HG03159 (cell line): ENCODE measurements around the gene GATAD1.
"Not testable (repeated sequence)": the region's sequence is repeated elsewhere in the genome, so short reads cannot be mapped to it uniquely, and the experiment has no call there.

Experiments used
- ATAC-seq: cut with Tn5 transposase; IDR thresholded peaks from one replicate; pipeline ENCODE4 v1.9.1; 2021; ENCODE audit warnings: mild to moderate bottlenecking, moderate library complexity; ENCODE audit not compliant: unreplicated experiment

The GATAD1 gene

DNA sequence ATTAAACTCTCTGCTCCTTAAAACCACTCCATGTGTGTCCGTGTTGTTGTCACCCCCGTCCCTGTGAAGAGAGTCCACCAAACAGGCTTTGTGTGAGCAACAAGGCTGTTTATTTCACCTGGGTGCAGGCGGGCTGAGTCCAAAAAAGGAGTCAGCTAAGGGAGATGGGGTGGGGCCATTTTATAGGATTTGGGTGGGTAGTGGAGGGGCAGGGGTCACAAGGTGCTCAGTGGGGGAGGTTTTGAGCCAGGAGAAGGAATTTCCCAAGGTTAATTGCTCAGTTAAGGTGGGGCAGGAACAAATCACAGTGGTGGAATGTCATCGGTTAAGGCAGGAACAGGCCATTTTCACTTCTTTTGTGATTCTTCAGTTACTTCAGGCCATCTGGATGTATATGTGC lies 31.9 kb downstream of the GATAD1 start:
- ATAC-seq, result not testable (repeated sequence)

DNA sequence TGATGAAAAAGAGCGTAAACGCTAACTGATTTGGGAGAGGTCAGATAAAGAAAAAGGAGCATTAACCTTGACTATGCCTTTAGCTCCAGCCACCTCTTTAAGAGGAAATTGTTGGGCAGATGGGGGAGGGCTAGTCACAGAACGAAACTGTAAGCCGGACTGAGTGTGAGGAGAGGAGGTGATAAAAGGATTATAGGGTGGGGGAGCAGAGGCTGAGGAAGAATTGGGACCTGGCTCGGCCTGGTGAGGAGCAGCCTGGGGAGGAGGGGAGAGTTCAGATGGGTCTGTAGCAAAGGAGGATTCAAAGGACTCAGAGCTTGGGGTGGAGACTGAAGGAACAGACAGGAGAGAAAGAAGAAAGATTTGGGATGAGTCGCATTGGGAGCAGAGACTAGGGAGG lies 36.3 kb downstream of the GATAD1 start:
- not testable (repeated sequence) for ATAC-seq

- ATAC-seq, result not testable (repeated sequence)
Observed at GRCh38 chr7:92484226-92484625, 36.9 kb downstream of the GATAD1 start.

- ATAC-seq, result no peak
Observed at GRCh38 chr7:92485267-92485892, 38.1 kb downstream of the GATAD1 start.

GRCh38 chr7:92485974-92486373 lies 38.7 kb downstream of the GATAD1 start:
- ATAC-seq, result no peak

DNA sequence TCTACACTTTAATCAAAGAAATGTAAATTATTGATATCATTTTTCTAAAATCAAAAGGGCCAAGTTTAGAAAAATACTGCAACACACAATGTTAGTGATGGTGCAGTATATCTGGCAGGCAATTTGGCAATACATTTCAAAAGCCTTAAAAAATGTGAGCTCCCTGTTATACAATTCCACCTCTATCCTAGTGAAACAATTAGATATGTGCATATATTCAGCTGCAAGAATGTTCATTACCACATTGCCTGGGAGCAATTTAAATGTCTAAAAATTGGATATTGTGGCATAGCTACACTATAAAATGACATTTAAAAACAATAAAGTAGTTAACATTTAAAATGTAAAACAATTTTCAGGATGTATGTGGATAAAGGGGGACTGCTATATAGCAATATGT lies 40.5 kb downstream of the GATAD1 start:
- ATAC-seq, result no peak

DNA sequence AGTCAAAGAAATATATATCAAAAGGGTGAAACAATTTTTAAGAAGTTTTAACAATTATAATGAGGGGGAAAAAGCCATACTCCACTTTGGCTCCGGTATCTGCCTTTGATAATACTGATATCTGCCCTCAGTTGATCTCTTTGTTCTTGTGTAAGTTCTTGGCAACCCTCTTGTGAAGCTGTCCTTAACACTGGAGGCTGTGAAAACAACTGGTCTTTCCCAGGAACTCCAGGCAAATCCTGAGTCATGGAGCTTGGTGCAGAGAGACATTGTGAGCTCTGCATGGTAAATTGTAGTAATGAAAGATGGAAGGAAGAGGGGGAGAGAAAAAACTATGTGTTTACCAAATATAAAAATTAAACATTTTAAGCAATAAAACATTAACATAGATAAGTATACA lies 42.4 kb downstream of the GATAD1 start:
- ATAC-seq, result no peak

DNA sequence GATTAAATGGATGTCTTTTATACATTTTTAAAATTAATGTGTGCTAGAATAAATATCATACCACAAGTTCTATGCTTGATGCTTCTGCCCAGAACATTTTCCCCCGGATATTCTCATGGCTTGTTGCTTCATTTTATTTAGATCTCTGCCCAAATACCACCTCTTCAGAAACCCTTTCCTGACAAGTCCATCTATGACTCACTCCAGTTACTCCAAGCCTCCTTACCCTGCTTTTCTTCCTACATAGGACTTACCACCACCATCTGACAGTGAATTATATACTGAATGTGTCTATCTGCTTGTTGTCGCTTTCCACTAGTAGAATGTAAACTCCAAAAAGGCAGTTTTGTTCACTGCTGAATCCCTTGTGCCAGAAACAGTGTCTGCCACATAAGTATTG lies 49.6 kb downstream of the GATAD1 start:
- no peak for ATAC-seq

DNA sequence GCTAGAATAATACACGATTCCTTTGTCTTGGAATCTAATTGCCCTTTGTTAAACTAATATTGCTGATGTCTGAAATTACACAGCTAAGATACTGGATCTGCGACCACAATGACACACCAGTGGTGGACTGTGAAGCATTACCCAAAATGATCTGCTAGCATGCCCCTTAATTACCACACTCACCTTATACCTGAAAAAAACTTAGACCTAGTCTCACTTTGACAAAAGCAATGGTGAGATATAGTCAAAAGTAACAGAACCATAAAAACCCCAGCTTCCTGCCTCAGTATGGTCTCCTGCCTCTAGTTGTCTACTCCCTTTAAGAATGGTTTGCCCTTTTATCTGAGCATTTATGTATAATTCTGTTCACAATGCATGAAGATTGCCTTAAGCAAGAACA lies 51.3 kb downstream of the GATAD1 start:
- ATAC-seq, result no peak

DNA sequence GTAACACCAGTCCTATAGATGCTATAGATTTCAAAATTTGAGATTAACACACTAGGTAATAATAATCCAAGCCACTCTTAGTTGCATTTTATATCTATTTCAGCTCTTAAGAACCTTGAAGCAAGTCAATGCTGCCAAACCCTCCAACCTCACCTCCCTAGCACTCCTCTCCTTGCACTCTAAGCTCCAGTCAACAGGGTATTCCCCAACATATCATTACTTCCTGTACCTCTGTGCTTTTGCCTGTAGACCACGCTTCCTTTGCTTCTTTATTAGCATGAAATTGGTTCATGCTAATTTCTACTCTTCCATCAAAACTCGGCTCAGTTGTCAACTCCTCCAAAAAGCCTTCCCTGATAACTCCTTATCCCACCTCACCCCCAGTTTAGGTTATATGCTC lies 56.5 kb downstream of the GATAD1 start:
- no peak for ATAC-seq

DNA sequence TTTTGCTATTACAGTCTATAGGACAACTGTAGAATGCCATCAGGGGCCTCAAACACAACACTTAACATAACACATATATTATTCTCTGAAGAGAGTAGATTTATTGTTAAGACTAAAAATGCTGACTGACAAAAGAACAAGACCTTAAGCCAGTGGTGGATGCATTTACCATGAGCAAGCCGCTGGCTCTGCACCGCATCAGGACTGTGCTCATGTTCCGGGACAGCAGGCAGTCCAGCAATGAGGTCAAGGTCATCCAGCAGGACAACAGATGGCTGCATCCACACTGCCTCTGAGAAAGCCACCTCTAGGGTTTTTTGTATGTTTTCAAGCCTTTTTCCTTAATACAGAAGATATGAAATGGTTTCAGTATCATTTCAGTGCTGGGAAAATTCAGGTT lies 57.3 kb downstream of the GATAD1 start:
- no peak for ATAC-seq

DNA sequence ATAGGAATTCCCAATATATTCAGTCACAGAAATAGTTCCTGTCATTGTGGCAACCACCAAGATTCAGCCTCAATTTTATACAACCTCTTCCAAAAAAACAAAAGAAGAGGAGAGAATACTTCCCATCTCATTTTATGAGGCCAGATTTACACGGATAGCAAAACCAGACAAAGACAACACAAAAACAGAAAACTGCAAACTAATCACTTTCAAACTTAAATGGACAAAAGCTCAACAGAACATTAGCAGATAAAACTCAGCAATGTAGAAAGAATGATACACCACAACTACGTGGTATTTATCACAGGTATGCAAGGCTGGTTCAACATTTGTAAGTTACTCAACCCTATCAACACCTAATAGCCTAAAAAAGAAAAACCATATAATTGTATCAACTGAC lies 59.1 kb downstream of the GATAD1 start:
- no peak for ATAC-seq

DNA sequence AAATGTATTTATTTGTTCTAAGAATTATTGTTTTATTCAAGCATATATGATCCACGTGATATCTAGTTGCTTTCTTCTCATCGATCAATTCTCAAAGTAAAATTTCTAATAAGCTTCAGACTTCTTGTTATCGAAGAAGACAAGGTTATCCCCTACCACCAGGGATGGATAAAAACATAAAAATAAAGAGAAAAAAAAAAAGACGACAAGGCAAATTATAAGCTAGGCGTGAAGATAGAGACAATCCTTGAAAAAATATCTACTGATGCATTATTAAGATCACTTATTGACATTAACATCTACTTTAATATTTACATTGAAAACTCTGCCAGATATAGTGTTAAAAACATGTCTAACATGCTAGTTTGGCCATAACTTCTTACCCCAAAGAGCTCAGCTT lies 61.7 kb downstream of the GATAD1 start:
- ATAC-seq, result no peak
